HepG2 (cell line): ENCODE measurements around the gene TCF25. TPM values are rescaled to one million over a fixed set of nuclear protein-coding genes. Genes with fewer than 3 reads are reported as not detected.

Source experiments
- ATAC-seq: fragments of 200-7000 bp; cut with Tn5 transposase; 3 replicates; pipeline ENCODE4 v1.9.1; 2020; ENCODE audit warnings: mild to moderate bottlenecking, moderate library complexity
- BruUV-seq: library from RNA; stranded (reverse); fragments of 400-500 nt; replicated peaks from 2 replicates; lab custom pipeline; 2021; lab: Mats Ljungman, UMichigan
- CTCF ChIA-PET: fragments of 300-600 bp; formaldehyde crosslinking; extraction: SDS; loops from one replicate; lab custom pipeline; 2021; ENCODE audit warnings: low total read pairs, inconsistent platforms, low intra/inter-chr PET ratio; lab: Yijun Ruan, JAX
- POLR2A ChIA-PET: fragments of 350-600 bp; sonication (Branson Sonifier 250); formaldehyde crosslinking; loops from one replicate; lab custom pipeline; 2020; ENCODE audit warnings: antibody characterized with exemption, inconsistent platforms; lab: Yijun Ruan, JAX
- DNase-seq: peaks from one replicate; pipeline ENCODE4 v3.0.0-alpha.2; 2015; ENCODE audit warnings: low spot score
- FAIRE-seq: peaks from 3 replicates; lab custom pipeline; 2011; peaks lifted over from hg19 to GRCh38; lab: Jason Lieb, UNC
- H2AFZ ChIP-seq: one replicate; pipeline ENCODE4 v1.6.1; 2011; ENCODE audit warnings: low read length, inconsistent platforms
- H3K27ac ChIP-seq: fragments of 300-600 bp; 3 replicates; pipeline ENCODE4 v1.8.0; 2011; ENCODE audit warnings: mixed run types, mild to moderate bottlenecking, mixed read lengths, low read length, inconsistent platforms; ENCODE audit not compliant: insufficient read depth; ENCODE audit errors: extremely low read length
- H3K27me3 ChIP-seq, 2 experiments: fragments of 200-600 bp in 1 of 2; 2 replicates in 1 of 2; 3 replicates in 1 of 2; pipeline versions ENCODE4 v1.6.0 to v1.8.0; 2011; ENCODE audit warnings: low read length in 2 of 2, mild to moderate bottlenecking in 2 of 2, moderate library complexity in 2 of 2, inconsistent platforms in 1 of 2; ENCODE audit not compliant: insufficient read depth in 2 of 2, control insufficient read depth in 1 of 2
- H3K36me3 ChIP-seq, 2 experiments: fragments of 200-600 bp in 1 of 2; replicated peaks in 1 of 2; 2 replicates in 1 of 2; 3 replicates in 1 of 2; pipeline versions ENCODE4 v1.5.1 to v1.8.0; 2011; ENCODE audit warnings: low read length in 2 of 2, inconsistent platforms in 1 of 2; ENCODE audit not compliant: insufficient read depth in 2 of 2, control insufficient read depth in 1 of 2
- H3K4me1 ChIP-seq: 2 replicates; pipeline ENCODE4 v1.5.1; 2012; ENCODE audit warnings: low read length, inconsistent platforms; ENCODE audit not compliant: insufficient read depth
- H3K4me2 ChIP-seq: 2 replicates; pipeline ENCODE4 v1.6.0; 2011; ENCODE audit warnings: low read depth, low read length, inconsistent platforms
- H3K4me3 ChIP-seq, 3 experiments: fragments of 200-600 bp in 1 of 3; sonication (generic), shearing (Covaris generic) in 1 of 3; replicated peaks in 1 of 3; 2 replicates each; pipeline ENCODE4 v1.5.1; 2011 to 2016; ENCODE audit warnings: low read length in 3 of 3, inconsistent platforms in 2 of 3, low read depth in 2 of 3, mild to moderate bottlenecking in 2 of 3, control low read depth in 1 of 3, mixed read lengths in 1 of 3; ENCODE audit not compliant: insufficient read depth in 1 of 3
- H3K79me2 ChIP-seq: one replicate; pipeline ENCODE4 v1.6.1; 2011; ENCODE audit warnings: low read length, inconsistent platforms; ENCODE audit not compliant: insufficient read depth
- H3K9ac ChIP-seq: 2 replicates; pipeline ENCODE4 v1.6.0; 2011; ENCODE audit warnings: mild to moderate bottlenecking, low read depth, low read length, inconsistent platforms; ENCODE audit not compliant: insufficient read depth
- H3K9me3 ChIP-seq: 2 replicates; pipeline ENCODE4 v1.5.1; 2012; ENCODE audit warnings: mild to moderate bottlenecking, low read length
- H4K20me1 ChIP-seq: 2 replicates; pipeline ENCODE4 v1.6.0; 2011; ENCODE audit warnings: inconsistent platforms, mild to moderate bottlenecking, low read length, moderate library complexity; ENCODE audit not compliant: insufficient read depth
- PCBP1 ChIP-seq: fragments of 200-400 bp; formaldehyde crosslinking; IDR thresholded peaks from 2 replicates; pipeline ENCODE4 v1.6.1; 2017; ENCODE audit warnings: mild to moderate bottlenecking, low read depth, low read length, borderline replicate concordance
- RBM22 ChIP-seq: fragments of 200-400 bp; formaldehyde crosslinking; optimal IDR thresholded peaks from 2 replicates; pipeline ENCODE3; 2017; ENCODE audit warnings: mild to moderate bottlenecking, low read length, moderate library complexity
- TAF15 ChIP-seq: fragments of 200-400 bp; formaldehyde crosslinking; IDR thresholded peaks from one replicate; pipeline ENCODE4 v1.6.1; 2018; ENCODE audit warnings: mild to moderate bottlenecking, low read depth, low read length; ENCODE audit not compliant: poor library complexity, severe bottlenecking
- ZNF18 ChIP-seq: sonication (generic); formaldehyde crosslinking; IDR thresholded peaks from 2 replicates; pipeline ENCODE4 v1.8.0; 2022; ENCODE audit warnings: mild to moderate bottlenecking, missing genetic modification reagents; ENCODE audit not compliant: insufficient replicate concordance
- WGBS: methylation state at CpG from one replicate; pipeline ENCODE4 v1.1.6; 2017; ENCODE audit warnings: low lambda C conversion rate; 5-methylcytosine and 5-hydroxymethylcytosine counted together
- in situ Hi-C: cut with HindIII; loops from 2 replicates; pipeline ENCODE4 v1.10.0; 2017; ENCODE audit warnings: low pct_unique_long_range_greater_than_20kb; ENCODE audit not compliant: extremely low pct_ligation_motif_present
- intact Hi-C: fragments of 100-400 bp; cut with micrococcal nuclease; formaldehyde crosslinking; loops from one replicate; pipeline ENCODE4 v1.10.0; 2022; ENCODE audit not compliant: unreplicated experiment
- polyA plus RNA-seq, 8 experiments: library from polyadenylated mRNA; depleted of rRNA in 3 of 8; stranded (reverse) in 7 of 8; unstranded in 1 of 8; fragments of >200 nt; fragmentation: Illumina TruSeq in 4 of 8; extraction: Trizol in 4 of 8; gene quantifications; 2 replicates each; pipeline versions ENCODE4 v1.2.1 to v1.2.3, GENCODE V29; 2011 to 2016; ENCODE audit warnings: low read depth in 4 of 8, missing spikeins in 1 of 8, mixed read lengths in 1 of 8; ENCODE audit not compliant: insufficient read depth in 1 of 8
- total RNA-seq, 5 experiments: library from RNA; depleted of rRNA; stranded (reverse); fragments of >200 nt; fragmentation: Illumina TruSeq; extraction: Trizol; gene quantifications; 2 replicates each; pipeline ENCODE4 v1.2.3, GENCODE V29; 2016; ENCODE audit warnings: low read depth in 1 of 5

Gene TCF25
- total and polyA plus RNA-seq, 2 of the 13 experiments (the other 11 are each of a cell fraction or from before 2014, with no cell fraction given) = 138 to 206 TPM

GRCh38 chr16:89908236-89908635 is 34.8 kb downstream of the TCF25 start:
- no TSS peak for BruUV-seq
- POLR2A ChIA-PET = interaction anchor here (0.7 to 8.1 kb wide), 5 partner anchors 10 to 70 kb away, joined by 4 to 78 read pairs (median 22); partner anchors contain the start of genes MC1R, TCF25 and TUBB3
- intact Hi-C loops = no loop called here
- no peak for DNase-seq
- Histone ChIP-seq H3K4me2 (no peak overlapping the region), H3K36me3 (peaks cover 31 to 39% of the 10 kb centered on the region in 2 experiments), H3K79me2 (no peaks in the 10 kb centered on the region), H2AFZ (no peak overlapping the region), H3K4me3 (no peak overlapping the region), H3K27me3 (no peaks in the 10 kb centered on the region), H3K9me3 (no peaks in the 10 kb centered on the region), H4K20me1 (no peaks in the 10 kb centered on the region; the same call in 1 of the 2 replicates), H3K9ac (no peak overlapping the region), H3K4me1 (no peaks in the 10 kb centered on the region; the same call in 1 of the 2 replicates), H3K27ac (no peak overlapping the region)
- FAIRE-seq = no peak
- 91% methylated on average over 4 of the region's 4 CpGs for WGBS
- peak; percentile 99 for TF ChIP-seq ZNF18 (CRISPR knock-in tag)
- TF ChIP-seq PCBP1 = peak; percentile 72; the same call in 1 of the 2 replicates
- peak; percentile 18 for TF ChIP-seq RBM22
- TF ChIP-seq TAF15 = no peak
- in situ Hi-C loops = no loop called here
- CTCF ChIA-PET = no interaction called here
- ATAC-seq = no peak
